IgD-negative memory B cell (primary cell): ENCODE measurements around the gene ABCA6. TPM values are rescaled to one million over a fixed set of nuclear protein-coding genes. Genes with fewer than 3 reads are reported as not detected.

Experiments
- H3K27ac Mint-ChIP-seq, 3 donors: one replicate each; pipeline ENCODE4 v1.8.0; 2020 to 2022; ENCODE audit warnings: mild to moderate bottlenecking in 3 of 3, mixed read lengths in 3 of 3, moderate library complexity in 1 of 3
- H3K27me3 Mint-ChIP-seq: one replicate; pipeline ENCODE4 v1.8.0; 2021; ENCODE audit warnings: mixed read lengths
- H3K36me3 Mint-ChIP-seq: one replicate; pipeline ENCODE4 v1.8.0; 2020; ENCODE audit warnings: mild to moderate bottlenecking, mixed read lengths
- H3K4me1 Mint-ChIP-seq, 3 donors: one replicate each; pipeline ENCODE4 v1.8.0; 2020 to 2022; ENCODE audit warnings: mixed read lengths in 3 of 3, mild to moderate bottlenecking in 1 of 3
- H3K4me3 Mint-ChIP-seq, 4 donors: one replicate each; pipeline ENCODE4 v1.8.0; 2020 to 2022; ENCODE audit warnings: mild to moderate bottlenecking in 4 of 4, mixed read lengths in 4 of 4, moderate library complexity in 3 of 4
- H3K9me3 Mint-ChIP-seq, 3 donors: one replicate each; pipeline ENCODE4 v1.8.0; 2020 to 2021; ENCODE audit warnings: mixed read lengths in 3 of 3, mild to moderate bottlenecking in 1 of 3
- polyA plus RNA-seq: library from polyadenylated mRNA; unstranded; fragments of 300-500 nt; fragmentation: Illumina TruSeq; gene quantifications from one replicate; pipeline ENCODE4 v1.2.3, GENCODE V29; 2021

The ABCA6 gene
- polyA plus RNA-seq, 1 donor from 2014 or later, result 0.80 TPM

GRCh38 chr17:69159418-69159817, 17.7 kb upstream of the ABCA6 start:
- H3K4me1 Mint-ChIP-seq, result no peaks in the 10 kb centered on the region
- no peaks in the 10 kb centered on the region for H3K27me3 Mint-ChIP-seq
- H3K27ac Mint-ChIP-seq, result no peak overlapping the region
- H3K36me3 Mint-ChIP-seq, result no peaks in the 10 kb centered on the region
- H3K9me3 Mint-ChIP-seq, result no peaks in the 10 kb centered on the region
- H3K4me3 Mint-ChIP-seq, result no peak overlapping the region

- no peaks in the 10 kb centered on the region for H3K4me1 Mint-ChIP-seq
- no peak overlapping the region for H3K27ac Mint-ChIP-seq
- no peak overlapping the region for H3K4me3 Mint-ChIP-seq
- no peaks in the 10 kb centered on the region for H3K27me3 Mint-ChIP-seq
- no peaks in the 10 kb centered on the region for H3K9me3 Mint-ChIP-seq
- H3K36me3 Mint-ChIP-seq, result peaks cover 7% of the 10 kb centered on the region
These were observed 12.6 kb upstream of the ABCA6 start for GRCh38 chr17:69154267-69154666.

DNA sequence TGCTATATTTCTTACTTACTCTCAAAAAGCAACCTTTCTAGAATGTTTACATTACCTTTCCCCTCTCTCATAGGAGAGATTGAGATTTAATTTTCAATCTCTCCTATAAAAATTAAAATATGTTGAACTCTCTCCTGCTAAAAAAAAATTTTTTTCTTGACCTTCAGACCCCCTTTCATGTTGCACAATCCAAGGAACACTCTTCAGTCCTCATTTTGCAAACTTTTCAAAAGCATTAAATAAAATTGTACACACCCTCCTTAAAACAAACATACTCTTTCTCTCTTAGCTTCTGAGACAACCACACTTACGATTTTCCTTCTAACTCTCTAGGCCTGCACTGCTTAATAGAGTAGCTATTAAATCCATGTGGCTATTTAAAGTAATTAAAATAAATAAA, 8.6 kb upstream of the ABCA6 start:
- H3K4me1 Mint-ChIP-seq, result no peaks in the 10 kb centered on the region
- no peak overlapping the region for H3K4me3 Mint-ChIP-seq
- no peaks in the 10 kb centered on the region for H3K27me3 Mint-ChIP-seq

GRCh38 chr17:69147460-69147859, 5.8 kb upstream of the ABCA6 start:
- H3K36me3 Mint-ChIP-seq, result peaks cover 4% of the 10 kb centered on the region
- H3K4me1 Mint-ChIP-seq, result no peaks in the 10 kb centered on the region
- H3K27me3 Mint-ChIP-seq, result peaks cover 2% of the 10 kb centered on the region
- H3K9me3 Mint-ChIP-seq, result no peaks in the 10 kb centered on the region
- H3K4me3 Mint-ChIP-seq, result no peak overlapping the region
- H3K27ac Mint-ChIP-seq, result no peak overlapping the region

More for the DNA sequence above, 8.6 kb upstream of the ABCA6 start:
- Mint-ChIP-seq H3K36me3 (peaks cover 7% of the 10 kb centered on the region), H3K27ac (no peak overlapping the region), H3K9me3 (no peaks in the 10 kb centered on the region)

DNA sequence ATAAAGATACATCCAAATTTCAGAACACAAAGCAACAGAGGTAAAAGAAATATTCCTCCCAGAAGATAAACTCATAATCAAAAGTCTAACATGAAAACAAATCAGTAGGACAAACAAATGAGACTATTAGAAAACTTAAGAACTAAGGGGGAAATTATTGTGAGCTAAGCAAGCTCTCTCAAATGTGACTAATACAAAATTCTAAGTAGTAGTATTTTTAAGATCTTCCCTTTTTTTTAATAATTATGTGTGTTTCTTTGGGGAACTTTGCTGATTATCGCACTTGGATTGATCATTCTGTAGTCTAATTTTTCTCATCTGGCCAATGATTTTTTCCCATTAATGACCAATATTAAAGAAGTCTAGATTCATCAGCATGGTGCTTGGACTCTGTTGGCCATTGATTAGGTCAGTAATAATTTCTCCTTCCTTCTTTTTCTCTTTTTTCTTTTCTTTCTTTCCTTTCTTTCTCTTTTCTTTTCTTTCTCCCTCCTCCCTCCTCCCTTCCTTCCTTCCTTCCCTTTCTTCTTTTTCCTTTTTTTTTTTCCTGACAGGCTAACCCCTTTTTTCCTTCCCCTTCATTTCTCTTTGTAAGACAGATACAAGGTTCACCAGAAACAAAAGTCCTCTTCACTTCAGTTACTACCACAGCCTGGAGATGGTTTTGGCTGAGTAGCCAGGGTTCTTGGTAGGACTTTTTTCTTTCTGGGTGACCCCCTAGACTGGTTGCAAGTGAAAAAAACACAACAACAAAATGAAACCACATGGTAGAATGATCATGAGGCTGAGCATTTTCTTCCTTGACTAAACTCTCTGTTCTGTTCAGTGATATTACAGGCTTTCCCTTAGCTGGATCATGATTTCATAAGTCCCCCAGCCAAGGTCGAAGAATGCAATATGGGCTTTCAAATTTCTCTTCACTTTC, 2.9 kb upstream of the ABCA6 start:
- H3K4me1 Mint-ChIP-seq, result no peaks in the 10 kb centered on the region

DNA sequence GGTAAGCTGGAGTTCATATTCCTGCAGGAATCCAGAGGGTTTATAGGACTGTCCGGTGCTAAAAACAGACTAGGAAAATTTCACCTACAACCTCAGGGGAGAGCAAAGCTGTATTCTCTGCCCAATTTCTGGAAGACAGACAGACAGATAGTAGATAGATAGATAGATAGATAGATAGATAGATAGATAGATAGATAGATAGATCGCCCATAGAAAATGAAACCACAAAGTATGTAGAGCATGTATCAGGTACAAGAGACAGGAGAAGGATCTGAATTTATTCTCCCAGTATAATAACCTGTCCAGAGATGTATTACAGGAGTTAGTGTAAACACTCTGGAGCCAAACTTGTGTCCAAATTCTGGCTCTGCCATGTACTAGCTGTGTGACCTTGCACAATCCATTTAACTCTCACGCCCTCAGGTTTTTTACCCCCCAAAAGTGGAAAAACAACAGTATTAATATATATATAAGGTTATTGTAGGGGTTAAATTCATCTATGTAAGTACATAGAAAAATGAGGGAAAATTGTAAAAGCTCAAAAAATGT, 2.1 kb upstream of the ABCA6 start:
- Mint-ChIP-seq H3K27ac (no peak overlapping the region), H3K9me3 (no peaks in the 10 kb centered on the region), H3K4me1 (no peaks in the 10 kb centered on the region), H3K27me3 (peaks cover 2% of the 10 kb centered on the region), H3K36me3 (no peaks in the 10 kb centered on the region), H3K4me3 (no peak overlapping the region)

More for the DNA sequence above, 2.9 kb upstream of the ABCA6 start:
- Mint-ChIP-seq H3K4me3 (no peak overlapping the region), H3K9me3 (no peaks in the 10 kb centered on the region), H3K27me3 (peaks cover 2% of the 10 kb centered on the region), H3K27ac (no peak overlapping the region), H3K36me3 (no peaks in the 10 kb centered on the region)

GRCh38 chr17:69143151-69143550, 1.5 kb upstream of the ABCA6 start:
- no peaks in the 10 kb centered on the region for H3K4me1 Mint-ChIP-seq
- no peaks in the 10 kb centered on the region for H3K36me3 Mint-ChIP-seq
- no peak overlapping the region for H3K27ac Mint-ChIP-seq
- no peaks in the 10 kb centered on the region for H3K9me3 Mint-ChIP-seq
- H3K27me3 Mint-ChIP-seq, result peaks cover 2% of the 10 kb centered on the region
- no peak overlapping the region for H3K4me3 Mint-ChIP-seq

GRCh38 chr17:69142175-69142802, 594 bp upstream of the ABCA6 start:
- no peaks in the 10 kb centered on the region for H3K4me1 Mint-ChIP-seq
- no peak overlapping the region for H3K4me3 Mint-ChIP-seq
- H3K9me3 Mint-ChIP-seq, result no peaks in the 10 kb centered on the region
- no peaks in the 10 kb centered on the region for H3K36me3 Mint-ChIP-seq
- H3K27ac Mint-ChIP-seq, result no peak overlapping the region
- peaks cover 2% of the 10 kb centered on the region for H3K27me3 Mint-ChIP-seq

DNA sequence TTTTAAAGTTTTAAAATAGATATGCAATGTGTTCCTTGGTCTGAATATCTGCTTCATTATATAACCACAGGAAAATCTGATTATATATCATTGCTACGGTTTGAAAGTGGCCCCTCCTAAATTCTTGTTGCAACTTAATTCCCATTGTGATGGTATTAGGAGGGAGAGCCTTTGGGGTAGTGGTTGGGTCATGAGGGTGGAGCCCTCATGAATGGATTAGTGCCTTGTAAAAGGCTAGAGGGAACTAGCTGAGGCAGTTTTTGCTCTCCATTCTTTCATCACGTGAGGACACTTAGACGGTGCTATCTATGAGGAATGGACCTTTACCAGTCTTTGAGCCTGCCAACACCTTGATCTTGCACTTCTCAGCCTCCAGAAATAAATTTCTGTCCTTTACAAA, 7.6 kb downstream of the ABCA6 start:
- Mint-ChIP-seq H3K4me1 (no peaks in the 10 kb centered on the region), H3K27ac (no peak overlapping the region), H3K27me3 (no peaks in the 10 kb centered on the region), H3K4me3 (no peak overlapping the region), H3K9me3 (peaks cover 0 to 3% (median 0%) of the 10 kb centered on the region in 3 donors), H3K36me3 (no peaks in the 10 kb centered on the region)

- Mint-ChIP-seq H3K36me3 (peaks cover 2% of the 10 kb centered on the region), H3K27ac (no peak overlapping the region), H3K9me3 (peaks cover 0 to 3% (median 0%) of the 10 kb centered on the region in 3 donors), H3K27me3 (no peaks in the 10 kb centered on the region), H3K4me3 (no peak overlapping the region), H3K4me1 (no peaks in the 10 kb centered on the region)
These were observed 10.9 kb downstream of the ABCA6 start for GRCh38 chr17:69130627-69131296.

- Mint-ChIP-seq H3K4me1 (peaks cover 3 to 6% (median 5%) of the 10 kb centered on the region in 3 donors), H3K27ac (no peak overlapping the region), H3K9me3 (no peaks in the 10 kb centered on the region), H3K4me3 (no peak overlapping the region), H3K36me3 (peaks cover 2% of the 10 kb centered on the region), H3K27me3 (no peaks in the 10 kb centered on the region)
These were observed 18.1 kb downstream of the ABCA6 start for GRCh38 chr17:69123626-69124025.

- Mint-ChIP-seq H3K27ac (no peak overlapping the region), H3K9me3 (no peaks in the 10 kb centered on the region), H3K36me3 (peaks cover 2% of the 10 kb centered on the region), H3K27me3 (no peaks in the 10 kb centered on the region), H3K4me3 (no peak overlapping the region), H3K4me1 (peaks cover 16 to 19% (median 18%) of the 10 kb centered on the region in 3 donors)
These were observed 19.6 kb downstream of the ABCA6 start for GRCh38 chr17:69122065-69122464.

DNA sequence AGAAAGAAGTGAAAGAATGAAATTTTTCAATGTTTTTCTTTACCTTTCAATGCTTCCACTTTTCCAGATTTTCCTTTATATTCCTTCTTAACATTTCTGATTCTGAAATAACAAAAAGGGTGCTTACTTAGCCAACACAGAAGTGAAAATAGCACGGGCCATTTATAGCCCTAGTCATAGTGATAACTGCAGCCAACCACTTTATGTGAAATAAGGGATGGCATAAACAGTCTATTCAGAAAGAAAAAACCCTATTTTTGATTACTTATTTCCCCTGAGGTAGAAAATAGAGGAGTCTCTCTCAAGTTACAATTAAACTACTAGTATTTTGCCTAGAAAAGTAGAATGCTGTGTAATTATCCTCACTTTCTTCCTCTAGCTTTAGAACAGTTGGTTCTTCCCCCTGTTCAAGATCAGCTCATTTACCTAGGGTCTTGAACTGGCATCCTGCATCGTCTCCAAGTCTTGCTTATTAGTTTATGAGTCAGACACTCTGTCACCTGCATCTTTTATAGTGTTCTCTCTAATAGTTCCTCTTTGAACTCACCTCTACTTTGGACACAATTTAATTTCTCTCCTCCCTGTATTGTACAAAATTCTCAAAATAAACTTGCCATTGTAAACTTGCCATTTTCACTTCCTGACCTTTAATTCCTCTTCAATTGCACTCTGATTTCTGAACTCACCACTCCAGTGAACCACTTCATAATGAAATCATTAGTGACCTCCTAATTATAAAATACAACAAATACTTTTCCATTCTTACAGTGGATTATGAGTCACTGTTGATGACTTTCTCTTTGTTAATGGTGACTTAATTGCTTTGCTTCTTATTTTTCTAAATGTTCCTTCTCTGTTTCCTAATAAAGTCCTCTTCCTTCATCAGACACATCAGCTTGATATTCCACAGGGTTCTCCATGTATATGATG, 23.6 kb downstream of the ABCA6 start:
- H3K27ac Mint-ChIP-seq, result peak overlapping the region; percentile 6 to 48 (median 46)
- no peaks in the 10 kb centered on the region for H3K9me3 Mint-ChIP-seq
- H3K4me3 Mint-ChIP-seq, result peak overlapping the region in 2 of 4 donors; percentile 28 to 56
- no peaks in the 10 kb centered on the region for H3K27me3 Mint-ChIP-seq
- H3K36me3 Mint-ChIP-seq, result no peaks in the 10 kb centered on the region
- H3K4me1 Mint-ChIP-seq, result peaks cover 27 to 38% (median 37%) of the 10 kb centered on the region in 3 donors

DNA sequence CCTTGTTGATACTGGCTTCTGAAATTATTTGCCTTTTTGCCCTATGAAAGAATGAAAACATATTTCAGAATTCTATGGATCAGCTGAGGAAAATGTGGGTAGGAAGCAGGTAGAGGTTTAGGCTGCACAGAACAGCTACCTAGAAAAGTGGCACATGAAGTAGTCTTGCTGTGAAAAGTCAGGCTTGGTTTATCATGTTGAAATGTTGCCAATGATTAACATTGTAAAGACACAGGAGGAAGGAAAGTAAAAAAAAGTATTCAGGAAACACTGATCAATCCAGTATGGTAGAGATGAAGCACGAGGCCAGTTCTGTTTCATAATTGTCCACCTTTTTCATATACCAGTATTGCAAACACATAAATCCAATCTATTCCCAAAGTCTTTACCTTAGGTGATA, 29.9 kb downstream of the ABCA6 start:
- no peak overlapping the region for H3K4me3 Mint-ChIP-seq
- peaks cover 5% of the 10 kb centered on the region for H3K36me3 Mint-ChIP-seq
- no peaks in the 10 kb centered on the region for H3K27me3 Mint-ChIP-seq
- H3K27ac Mint-ChIP-seq, result no peak overlapping the region
- peaks cover 19 to 26% (median 26%) of the 10 kb centered on the region in 3 donors for H3K4me1 Mint-ChIP-seq
- H3K9me3 Mint-ChIP-seq, result peaks cover 0 to 2% (median 0%) of the 10 kb centered on the region in 3 donors
